Activated CD8-positive, alpha-beta memory T cell treated with anti-CD3 and anti-CD28 coated beads, Interleukin-2, amount 50 U/mL, for 48 hours (primary cell): ENCODE results near the gene PCBP3.
"Not testable (repeated sequence)": the region's sequence is repeated elsewhere in the genome, so short reads cannot be mapped to it uniquely, and the experiment has no call there.

ENCODE experiments used
- DNase-seq: peaks from one replicate; pipeline ENCODE4 v3.0.0-alpha.2; 2020

The PCBP3 gene

GRCh38 chr21:45952974-45953373, 309.4 kb downstream of the PCBP3 start:
- DNase-seq = no peak

GRCh38 chr21:45954261-45954660, 310.7 kb downstream of the PCBP3 start:
- DNase-seq = no peak

GRCh38 chr21:45954921-45955320, 311.4 kb downstream of the PCBP3 start:
- DNase-seq = no peak

DNA sequence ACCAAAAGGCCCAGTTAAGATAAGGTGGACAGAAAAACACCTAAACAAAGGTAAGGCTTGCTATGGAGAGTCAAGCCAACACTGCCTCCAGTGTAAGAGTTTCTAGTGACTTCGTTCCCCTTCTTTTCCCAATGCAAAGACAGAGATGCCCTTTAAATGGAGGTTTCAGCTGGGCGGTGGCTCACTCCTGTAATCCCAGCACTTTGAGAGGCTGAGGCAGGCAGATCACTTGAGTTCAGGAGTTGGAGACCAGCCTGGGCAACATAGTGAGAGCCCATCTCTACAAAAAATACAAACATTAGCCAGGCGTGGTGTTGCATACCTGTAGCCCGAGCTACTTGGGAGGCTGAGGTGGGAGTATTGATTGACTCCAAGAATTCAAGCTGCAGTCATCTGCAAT, 314.0 kb downstream of the PCBP3 start:
- DNase-seq = no peak

DNA sequence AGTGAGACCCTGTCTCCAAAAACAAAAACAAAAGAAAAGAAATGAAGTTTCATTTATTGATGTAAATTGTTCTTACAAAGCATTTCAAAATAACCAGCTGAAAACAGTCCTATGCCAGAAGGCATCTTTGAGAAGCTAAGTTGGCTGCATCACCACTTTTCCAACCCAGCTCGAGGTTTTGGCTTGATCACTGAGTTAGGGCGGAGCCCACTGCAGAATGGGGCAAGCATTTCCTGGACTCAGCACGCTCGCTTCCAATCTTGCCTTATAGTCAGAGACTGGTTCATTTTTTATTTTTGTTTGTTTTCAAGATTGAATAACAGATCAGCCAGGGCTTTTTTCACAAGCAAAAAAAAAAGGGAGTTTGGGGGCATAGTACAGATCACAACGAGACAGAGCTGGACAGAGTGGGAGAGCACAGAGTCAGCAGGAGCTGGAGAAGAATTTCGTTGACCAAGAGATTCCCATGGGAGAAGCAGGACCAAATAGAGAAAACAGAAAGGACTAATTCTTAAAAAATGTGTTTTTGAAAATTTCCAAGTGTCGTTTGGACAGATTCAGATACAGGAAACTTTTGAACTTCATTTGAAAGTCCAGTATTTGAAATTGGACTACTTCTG, 314.6 kb downstream of the PCBP3 start:
- DNase-seq = no peak

- DNase-seq = no peak
Measured at GRCh38 chr21:45959182-45959581, 315.7 kb downstream of the PCBP3 start.

DNA sequence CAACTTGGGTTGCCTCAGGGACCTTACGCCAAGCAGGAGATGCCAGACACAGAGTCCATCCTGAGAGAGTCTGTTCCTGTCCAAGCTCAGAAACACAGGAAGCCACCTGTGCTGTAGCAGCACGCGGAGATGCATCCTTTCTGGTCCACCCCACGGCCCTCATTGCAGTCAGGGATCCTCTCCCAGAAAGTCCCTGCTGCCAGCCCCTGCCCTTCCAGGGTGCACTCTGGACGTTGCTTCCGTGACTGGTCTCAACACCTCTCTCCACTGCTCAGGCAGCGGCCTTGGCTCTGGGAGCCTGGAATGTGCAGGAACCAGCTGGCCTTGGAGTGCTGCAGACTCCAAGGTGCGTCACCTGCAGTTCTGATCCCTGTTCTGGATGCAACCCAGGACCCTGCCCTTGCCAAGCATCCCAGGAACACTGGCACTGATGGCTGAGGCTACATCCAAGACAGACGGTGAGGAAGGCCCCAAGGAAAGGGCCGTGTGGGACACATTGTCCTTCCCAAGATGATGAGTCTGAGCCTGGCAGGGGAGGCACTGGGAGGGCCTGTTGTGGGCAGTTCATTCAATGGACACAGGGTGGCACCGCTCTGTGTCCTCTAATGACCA, 316.4 kb downstream of the PCBP3 start:
- DNase-seq = no peak

GRCh38 chr21:45961408-45961807, 317.9 kb downstream of the PCBP3 start:
- DNase-seq = not testable (repeated sequence)

- DNase-seq = no peak
Measured at GRCh38 chr21:45962531-45963231, 319.2 kb downstream of the PCBP3 start.

GRCh38 chr21:45963232-45963570, 319.7 kb downstream of the PCBP3 start:
- DNase-seq = no peak

- DNase-seq = no peak
Measured at GRCh38 chr21:45964649-45965048, 321.1 kb downstream of the PCBP3 start.

GRCh38 chr21:45965084-45965809, 321.7 kb downstream of the PCBP3 start:
- DNase-seq = no peak

DNA sequence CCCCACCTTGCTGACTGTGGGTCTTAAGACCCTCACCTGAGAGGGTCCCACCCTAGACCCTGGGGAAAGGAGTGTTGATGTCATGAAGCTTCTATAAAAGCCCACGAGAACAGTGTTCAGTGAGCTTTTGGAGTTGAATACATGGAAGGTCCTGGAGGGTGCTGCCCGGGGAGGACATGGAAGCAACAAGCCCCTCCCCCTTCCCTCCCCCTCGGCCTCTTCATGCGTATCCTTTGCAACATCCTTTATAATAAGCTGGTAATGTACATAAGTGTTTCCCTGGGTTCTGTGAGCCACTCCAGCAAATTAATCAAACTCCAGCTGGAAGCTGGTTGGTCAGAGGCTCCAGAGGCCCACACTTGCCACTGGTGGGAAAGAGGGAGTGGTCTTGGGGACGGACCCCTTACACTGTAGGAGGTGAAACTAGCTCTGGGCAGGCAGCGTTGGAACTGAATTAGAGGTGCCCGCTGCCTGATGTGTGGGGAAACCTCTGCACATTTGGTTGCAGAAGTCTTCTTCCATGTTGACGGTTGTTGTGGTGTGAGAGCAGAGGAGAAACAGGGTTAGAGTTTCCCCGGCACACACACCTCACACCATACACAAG, 323.4 kb downstream of the PCBP3 start:
- no peak for DNase-seq

GRCh38 chr21:45969921-45970673, 326.6 kb downstream of the PCBP3 start:
- no peak for DNase-seq

DNA sequence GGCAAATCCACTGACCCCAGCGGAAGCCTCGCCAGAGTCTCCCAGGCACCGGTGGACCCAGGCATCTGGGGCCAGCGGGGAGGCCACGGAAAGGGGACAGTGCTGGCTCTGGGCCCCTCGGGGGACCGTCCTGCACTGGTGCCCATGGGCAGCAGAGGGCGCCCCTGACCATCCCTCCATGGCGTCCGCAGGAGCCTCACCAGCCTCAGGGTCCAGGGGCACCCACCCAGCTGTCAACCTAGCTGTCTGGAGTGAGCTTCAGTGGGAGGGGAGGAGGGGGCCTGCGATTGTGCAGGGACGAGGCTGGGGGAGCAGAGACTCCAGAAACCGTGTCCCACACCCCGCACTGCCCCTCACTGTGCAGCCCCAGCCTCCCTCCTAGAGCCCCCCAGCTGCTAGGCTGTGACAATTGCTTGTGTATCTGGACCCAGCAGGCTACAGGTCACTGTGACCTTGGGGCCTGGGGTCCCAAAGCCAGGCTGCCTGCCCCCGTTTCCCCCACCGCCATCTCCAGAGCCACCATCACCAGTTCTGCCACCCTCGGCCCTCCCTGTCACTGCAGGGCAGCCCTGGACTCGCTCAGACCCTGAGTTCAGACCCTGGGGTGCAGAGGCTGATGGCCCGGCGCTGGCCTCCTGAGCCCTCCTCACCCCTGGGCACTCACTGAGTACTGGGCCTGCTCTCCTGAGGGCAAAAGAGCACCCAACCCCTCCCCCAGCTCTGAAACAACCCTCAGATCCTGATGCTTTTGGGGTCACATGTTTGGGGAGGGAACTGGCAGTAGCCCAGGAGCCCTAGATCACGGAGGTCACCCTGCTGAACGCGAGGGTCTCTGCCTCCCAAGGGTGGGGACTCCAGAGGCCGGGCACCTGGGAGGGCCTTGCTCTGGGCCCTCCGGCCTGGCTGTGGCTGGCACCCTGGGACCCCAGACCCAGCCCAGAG, 327.4 kb downstream of the PCBP3 start:
- DNase-seq = peak; percentile 86

DNA sequence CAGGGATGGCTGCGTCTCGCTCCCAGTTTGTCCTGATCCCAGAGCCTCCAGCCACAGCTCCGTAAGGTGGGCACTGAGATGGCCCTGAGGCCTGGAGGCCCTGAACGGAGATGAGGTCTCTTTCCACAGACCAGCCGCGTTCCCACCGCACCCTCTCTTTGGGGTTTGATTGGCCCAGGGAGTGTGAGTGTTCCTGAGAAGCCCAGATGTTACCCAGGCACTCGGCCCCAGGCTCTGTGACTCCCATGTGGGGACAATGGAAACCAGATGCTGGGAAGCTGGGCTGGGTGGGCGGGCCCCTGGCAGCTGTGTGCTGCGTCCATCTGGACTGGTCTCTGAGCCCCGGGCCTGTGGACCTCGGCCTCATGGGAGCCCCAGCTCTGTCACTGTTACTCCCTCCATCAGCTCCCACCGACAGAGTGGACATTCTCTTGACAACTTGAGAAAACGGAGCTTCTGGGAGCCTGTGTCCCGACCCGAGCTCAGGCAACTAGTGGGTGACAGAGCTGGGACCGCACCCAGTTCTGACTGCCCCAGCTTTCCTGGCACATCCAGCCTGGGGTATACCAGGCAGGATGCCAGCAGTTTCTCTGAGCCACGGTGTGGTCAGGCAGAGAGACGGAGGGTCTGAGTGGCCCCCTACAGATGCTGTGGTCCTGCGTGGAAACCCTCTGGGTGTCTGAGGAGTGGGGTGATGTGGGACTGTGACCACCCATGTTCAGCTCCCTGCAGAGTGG, 328.3 kb downstream of the PCBP3 start:
- peak; percentile 53 for DNase-seq

- no peak for DNase-seq
Measured at GRCh38 chr21:45972353-45972715, 328.8 kb downstream of the PCBP3 start.

- DNase-seq = peak; percentile 70
Measured at GRCh38 chr21:45972716-45973474, 329.4 kb downstream of the PCBP3 start.

GRCh38 chr21:45973475-45974072, 330.0 kb downstream of the PCBP3 start:
- peak; percentile 87 for DNase-seq
